Spleen (tissue), 7 donors: ENCODE results near the gene RAD51B.

Experiments
- CTCF ChIP-seq, 11 experiments: fragments of 200-600 bp in 7 of 11; fragments of 450-650 bp in 4 of 11; sonication (generic) in 4 of 11; IDR thresholded peaks in 8 of 11; conservative IDR thresholded peaks in 3 of 11; 1 replicate in 7 of 11; 2 replicates in 4 of 11; pipeline versions ENCODE4 v1.4.0 to v1.8.0; 2016 to 2021; ENCODE audit warnings: antibody characterized with exemption in 11 of 11, inconsistent platforms in 4 of 11, mild to moderate bottlenecking in 1 of 11
- POLR2AphosphoS5 ChIP-seq, 3 donors: sonication (generic); formaldehyde crosslinking; IDR thresholded peaks; one replicate each; pipeline ENCODE4 v1.5.1; 2017; ENCODE audit warnings: antibody characterized with exemption in 3 of 3
- donor health status: DM: no; HTN: no; CAD: no; lungs with moderate emphysema.
- donor health status: DM: no; HTN: no; CAD: no.
- donor health status: DM: no; HTN: no; CAD: no.

- TF ChIP-seq POLR2AphosphoS5 (IDR thresholded peaks at IDR 0.05) (no peak), CTCF (IDR thresholded peaks at IDR 0.05 in 8 of 11, conservative IDR thresholded peaks at IDR 0.05 in 3 of 11) (no peak)
These were observed 765.2 kb downstream of the RAD51B start for GRCh38 chr14:68584786-68585185.
